Heart right ventricle (tissue), 16 donors: ENCODE results near the gene HIC2. TPM values are rescaled to one million over a fixed set of nuclear protein-coding genes. Genes with fewer than 3 reads are reported as not detected.
"Not testable (repeated sequence)": the region's sequence is repeated elsewhere in the genome, so short reads cannot be mapped to it uniquely, and the experiment has no call there.

Experiments used
- ATAC-seq, 8 donors: fragments of 200-7000 bp; cut with Tn5 transposase; one replicate each; pipeline ENCODE4 v1.9.1; 2020; ENCODE audit warnings: mild to moderate bottlenecking in 8 of 8, moderate library complexity in 8 of 8, moderate number of reproducible peaks in 1 of 8
- DNase-seq, 2 donors: peaks; one replicate each; pipeline ENCODE4 v3.0.0-alpha.2; 2020
- H3K27ac ChIP-seq, 10 donors: fragments of 200-600 bp; sonication (generic) in 2 of 10; one replicate each; pipeline versions ENCODE4 v1.5.0 to v1.8.0; 2020 to 2022; ENCODE audit warnings: mild to moderate bottlenecking in 3 of 10
- H3K27me3 ChIP-seq, 7 donors: fragments of 200-600 bp; one replicate each; pipeline ENCODE4 v1.8.0; 2021 to 2022; ENCODE audit warnings: mild to moderate bottlenecking in 2 of 7
- H3K36me3 ChIP-seq, 9 donors: fragments of 200-600 bp; sonication (generic) in 1 of 9; one replicate each; pipeline versions ENCODE4 v1.5.0 to v1.8.0; 2020 to 2022; ENCODE audit warnings: mild to moderate bottlenecking in 2 of 9
- H3K4me1 ChIP-seq, 9 donors: fragments of 200-600 bp; sonication (generic) in 1 of 9; one replicate each; pipeline versions ENCODE4 v1.5.0 to v1.8.0; 2020 to 2022; ENCODE audit warnings: mild to moderate bottlenecking in 4 of 9
- H3K4me3 ChIP-seq, 10 donors: fragments of 200-600 bp; sonication (generic) in 2 of 10; one replicate each; pipeline versions ENCODE4 v1.5.0 to v1.8.0; 2020 to 2022; ENCODE audit warnings: mild to moderate bottlenecking in 7 of 10, moderate library complexity in 2 of 10
- H3K9me3 ChIP-seq, 11 donors: fragments of 200-600 bp in 10 of 11; sonication (generic) in 2 of 11; one replicate each; pipeline versions ENCODE4 v1.5.0 to v1.8.0; 2013 to 2022; ENCODE audit warnings: mild to moderate bottlenecking in 2 of 11, control low read depth in 1 of 11, moderate library complexity in 1 of 11
- WGBS, 2 donors: extraction: QIAGEN DNeasy Blood & Tissue Kit; methylation state at CpG; one replicate each; pipeline ENCODE4 v1.1.7; 2013; ENCODE audit warnings: inconsistent platforms in 1 of 2; 5-methylcytosine and 5-hydroxymethylcytosine counted together
- intact Hi-C, 10 donors: fragments of 100-400 bp; cut with DNase I; formaldehyde crosslinking; loops; one replicate each; pipeline versions ENCODE4 v1.11.1 to v1.14.2; 2022
- polyA plus RNA-seq, 2 donors: library from polyadenylated mRNA; stranded (reverse); fragments of 200-250 nt; gene quantifications; one replicate each; pipeline ENCODE4 v1.2.3, GENCODE V29; 2013
- total RNA-seq, 10 donors: library from RNA; stranded (reverse); fragmentation: NEBNext Ultra II Directional in 3 of 10; extraction: Animal tissue kit (Norgen Biotek cat#: 25700) in 3 of 10; gene quantifications; one replicate each; pipeline versions ENCODE4 v1.2.1 to v1.2.4, GENCODE V29; 2021 to 2023
- TF ChIP-seq, protein P1 (sequence below), 9 donors: fragments of 200-600 bp; sonication (generic) in 2 of 9; IDR thresholded peaks; one replicate each; pipeline versions ENCODE4 v1.5.0 to v1.8.0; 2021 to 2022; ENCODE audit warnings: antibody characterized with exemption in 9 of 9, mild to moderate bottlenecking in 5 of 9, moderate library complexity in 1 of 9
- donor health status: Arrhythmogenic right ventricular cardiomyopathy.
- donor health status: ischemic (EF 13 %, LVEDD 7.1; RV severe dilation, severe dysfunction).
- donor health status: healthy with polysubstance abuse.
- donor health status: DM: no; HTN: yes; CAD: no.
- donor health status: DM: no; HTN: no; CAD: no.
- donor health status: ischemic (EF 25% LVEDD 6.9; RV normal size, moderate dysfunction).
- donor health status: ischemic (EF 25% LVEDD 5.7; RV mildly dilated, moderate dysfunction).
- donor health status: healthy.
- donor health status: DM: yes; HTN: yes; CAD: no.
- donor health status: Ischemic cardiomyopathy.
- donor health status: ischemic (EF 35%, LVEDD 5.7; RV mildly dilated, moderate dysfunction).
- donor health status: nonischemic (EF 11% LVEDD 7.7; RV severe dilation, severe dysfunction).
- donor health status: DM: yes; HTN: yes; CAD: no.
- donor health status: PGD.
- donor health status: ischemic (EF 29% LVEDD 5.4; RV normal size, mild dysfunction).
- donor health status: nonischemic (EF 23%, LVEDD 6.1; RV moderate dilation, normal function).

The HIC2 gene
- total and polyA plus RNA-seq, 12 donors: 0.65 to 2.4 (median 1.8) TPM

DNA sequence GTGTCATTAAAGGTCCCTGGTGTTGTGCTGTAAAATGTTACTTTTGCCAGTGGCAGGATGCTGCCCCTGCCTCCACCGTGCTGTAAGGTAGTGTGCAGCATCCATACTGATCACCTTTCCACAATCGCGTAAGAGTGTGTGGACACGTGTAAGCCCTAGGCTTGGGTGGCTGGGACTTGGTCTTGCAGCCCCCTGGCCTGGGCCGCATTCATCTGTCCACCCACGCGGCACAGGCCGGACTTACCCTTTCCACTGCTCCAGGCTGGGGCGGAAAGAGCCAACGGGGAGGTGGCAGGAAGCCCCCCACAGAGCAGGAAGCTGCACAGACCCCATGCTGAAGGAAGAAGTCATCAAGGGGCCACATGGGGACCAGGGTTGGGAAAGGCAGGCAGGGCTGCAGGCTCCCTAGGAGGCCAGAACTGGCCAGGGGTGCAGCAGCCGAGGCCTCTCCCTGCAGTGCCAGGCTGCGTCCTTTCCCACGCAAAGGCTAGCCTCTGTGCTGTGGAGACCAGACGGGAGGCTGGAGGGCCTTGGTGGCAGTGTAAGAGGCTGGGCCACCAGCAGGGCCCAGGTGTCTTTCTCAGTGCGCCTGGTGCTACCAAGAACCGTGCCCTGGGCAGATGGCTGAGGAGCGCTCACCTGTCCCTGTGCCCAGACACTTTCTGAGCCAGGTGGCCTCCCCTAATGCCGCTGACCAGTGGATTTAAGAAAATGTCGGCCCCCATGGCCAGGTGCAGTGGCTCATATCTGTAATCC is 38.3 kb downstream of the HIC2 start:
- no peaks in the 10 kb centered on the region for H3K36me3 ChIP-seq
- H3K4me3 ChIP-seq: no peak overlapping the region
- no peaks in the 10 kb centered on the region for H3K4me1 ChIP-seq
- WGBS, 2 donors: 84 to 87% methylated on average over 19 of the region's 19 CpGs
- intact Hi-C loops: no loop called here
- TF ChIP-seq, protein P1, sequence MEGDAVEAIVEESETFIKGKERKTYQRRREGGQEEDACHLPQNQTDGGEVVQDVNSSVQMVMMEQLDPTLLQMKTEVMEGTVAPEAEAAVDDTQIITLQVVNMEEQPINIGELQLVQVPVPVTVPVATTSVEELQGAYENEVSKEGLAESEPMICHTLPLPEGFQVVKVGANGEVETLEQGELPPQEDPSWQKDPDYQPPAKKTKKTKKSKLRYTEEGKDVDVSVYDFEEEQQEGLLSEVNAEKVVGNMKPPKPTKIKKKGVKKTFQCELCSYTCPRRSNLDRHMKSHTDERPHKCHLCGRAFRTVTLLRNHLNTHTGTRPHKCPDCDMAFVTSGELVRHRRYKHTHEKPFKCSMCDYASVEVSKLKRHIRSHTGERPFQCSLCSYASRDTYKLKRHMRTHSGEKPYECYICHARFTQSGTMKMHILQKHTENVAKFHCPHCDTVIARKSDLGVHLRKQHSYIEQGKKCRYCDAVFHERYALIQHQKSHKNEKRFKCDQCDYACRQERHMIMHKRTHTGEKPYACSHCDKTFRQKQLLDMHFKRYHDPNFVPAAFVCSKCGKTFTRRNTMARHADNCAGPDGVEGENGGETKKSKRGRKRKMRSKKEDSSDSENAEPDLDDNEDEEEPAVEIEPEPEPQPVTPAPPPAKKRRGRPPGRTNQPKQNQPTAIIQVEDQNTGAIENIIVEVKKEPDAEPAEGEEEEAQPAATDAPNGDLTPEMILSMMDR (IDR thresholded peaks at IDR 0.05): no peak
- ATAC-seq (peak in 3 of 8 donors; percentile 15 to 53 (median 31)), DNase-seq (no peak)
- H3K27ac ChIP-seq: no peak overlapping the region
- no peaks in the 10 kb centered on the region for H3K27me3 ChIP-seq
- no peaks in the 10 kb centered on the region for H3K9me3 ChIP-seq

DNA sequence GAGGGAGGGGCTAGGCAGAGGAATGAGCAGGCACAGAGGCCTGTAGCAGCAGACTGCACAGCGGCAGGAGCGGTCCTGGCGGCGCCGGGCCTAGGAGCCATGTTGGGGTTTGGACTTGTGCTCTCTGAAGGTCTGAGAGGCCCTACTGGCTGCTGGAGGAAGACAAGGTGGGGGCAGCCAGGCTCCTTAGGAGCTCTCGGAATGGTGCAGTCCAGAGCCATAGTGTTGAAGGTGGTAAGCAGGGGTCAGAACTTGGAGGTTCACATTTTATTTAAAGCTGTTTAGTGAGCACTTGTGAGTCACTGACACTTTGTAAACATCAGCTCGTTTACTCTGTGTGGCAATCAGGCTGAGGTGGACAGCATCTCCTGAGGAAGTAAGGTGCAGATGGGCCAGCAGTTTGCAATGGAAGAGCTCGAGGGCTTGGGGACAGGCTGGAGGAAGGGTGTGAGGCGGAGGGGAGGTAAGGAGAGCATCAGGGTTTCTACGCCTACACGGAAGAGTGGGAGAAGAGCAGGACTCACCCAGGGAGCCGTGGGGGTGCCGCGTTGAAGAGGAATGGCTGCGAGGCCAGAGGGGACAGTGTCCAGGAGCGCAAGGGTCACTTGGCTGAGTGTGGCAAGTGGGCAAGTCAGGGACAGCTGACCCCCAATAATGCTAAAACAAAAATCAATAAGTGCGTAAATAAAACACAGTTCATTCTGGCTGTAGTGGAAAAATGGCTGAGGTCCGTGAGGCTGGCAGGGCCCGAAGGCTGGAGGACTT is 40.0 kb downstream of the HIC2 start:
- no peak overlapping the region for H3K27ac ChIP-seq
- H3K4me1 ChIP-seq: no peaks in the 10 kb centered on the region
- TF ChIP-seq, protein P1 (IDR thresholded peaks at IDR 0.05): no peak
- H3K36me3 ChIP-seq: no peaks in the 10 kb centered on the region
- H3K9me3 ChIP-seq: no peaks in the 10 kb centered on the region
- H3K27me3 ChIP-seq: no peaks in the 10 kb centered on the region
- intact Hi-C loops: no loop called here
- DNase-seq (no peak), ATAC-seq (peak in 1 of 8 donors; percentile 33)
- WGBS, 2 donors: 85 to 89% methylated on average over 19 of the region's 19 CpGs
- H3K4me3 ChIP-seq: no peak overlapping the region

DNA sequence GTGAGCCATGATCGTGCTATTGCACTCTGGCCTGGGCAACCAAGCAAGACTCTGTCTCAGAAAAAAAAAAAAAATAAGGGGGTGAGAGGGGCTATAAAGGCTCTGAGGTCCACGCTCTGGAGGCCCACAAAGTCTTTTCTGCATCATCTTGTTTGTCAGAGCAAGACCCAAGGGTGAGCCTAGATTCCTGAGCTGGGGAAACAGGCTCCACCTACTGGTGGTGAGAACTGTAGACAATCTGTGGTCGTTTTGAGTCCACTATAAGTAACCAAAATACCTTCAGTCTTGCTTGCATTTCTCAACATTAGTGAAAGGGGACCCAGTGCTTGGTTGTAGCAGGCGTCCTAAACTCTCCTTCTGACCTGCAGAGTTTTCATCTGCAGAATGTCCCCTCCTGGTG is 45.5 kb downstream of the HIC2 start:
- DNase-seq, H3K9me3 ChIP-seq, H3K4me1 ChIP-seq, H3K27ac ChIP-seq, H3K36me3 ChIP-seq, H3K27me3 ChIP-seq, intact Hi-C loops, H3K4me3 ChIP-seq: not testable (repeated sequence)
- peak in 7 of 8 donors; percentile 12 to 55 (median 47) for ATAC-seq
- 79 to 100% methylated on average over 1 of the region's 4 CpGs for WGBS, 2 donors

DNA sequence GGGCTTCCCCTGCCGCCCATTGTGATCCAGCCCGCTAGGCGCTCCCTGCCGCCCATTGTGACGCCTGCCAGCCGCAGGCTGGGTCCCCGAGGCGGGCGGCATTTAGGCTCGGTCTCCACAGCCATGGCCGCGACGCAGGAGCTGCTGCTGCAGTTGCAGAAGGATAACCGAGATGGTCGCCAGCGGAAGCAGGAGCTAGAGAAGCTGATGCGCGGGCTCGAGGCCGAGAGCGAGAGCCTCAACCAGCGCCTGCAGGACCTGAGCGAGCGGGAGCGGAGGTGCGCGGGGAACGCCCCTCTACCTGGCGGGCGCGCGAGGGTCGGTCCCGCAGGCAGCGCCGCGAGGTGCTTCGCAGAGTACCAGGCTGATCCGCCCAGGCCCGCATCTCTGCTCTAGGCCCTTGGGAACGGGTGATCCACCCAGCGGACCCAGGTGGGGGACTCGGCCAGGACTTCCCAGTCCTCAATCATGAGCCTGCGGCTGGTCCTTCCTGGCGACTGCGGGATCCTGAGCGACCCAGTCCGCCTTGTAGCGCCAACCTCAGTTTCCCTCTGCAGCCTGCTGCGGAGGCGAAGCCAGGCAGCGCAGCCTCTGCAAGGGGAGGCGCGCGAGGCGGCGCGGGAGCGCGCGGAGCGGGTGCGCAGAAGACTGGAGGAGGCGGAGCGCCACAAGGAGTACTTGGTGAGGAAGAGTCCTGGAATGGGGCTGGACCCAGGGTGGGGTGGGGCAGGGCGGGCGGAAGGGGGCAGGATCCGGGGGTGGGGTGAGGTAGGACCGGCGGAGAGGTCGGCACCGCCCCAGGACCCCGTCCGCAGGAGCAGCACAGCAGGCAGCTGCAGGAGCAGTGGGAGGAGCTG is 50.4 kb downstream of the HIC2 start, which contains the start of gene TMEM191C:
TMEM191C (plus strand) TSS at position 51 of the 857 bp plus-strand sequence; CDS start at position 124, 73 bp downstream.
- peak within 1 kb of the TSS in 1 of 10 donors; percentile 20 for H3K27ac ChIP-seq
- WGBS, 2 donors: 0% methylated on average over 9 of the region's 74 CpGs; no CpG with 5 or more reads in 1 of the 2 donors
- intact Hi-C loops, H3K27me3 ChIP-seq, DNase-seq, H3K4me1 ChIP-seq, H3K36me3 ChIP-seq, H3K9me3 ChIP-seq: not testable (repeated sequence)
- H3K4me3 ChIP-seq: peak within 1 kb of the TSS in 9 of 10 donors; percentile 25 to 52 (median 47)
- peak in 5 of 8 donors; percentile 41 to 63 (median 53) for ATAC-seq

DNA sequence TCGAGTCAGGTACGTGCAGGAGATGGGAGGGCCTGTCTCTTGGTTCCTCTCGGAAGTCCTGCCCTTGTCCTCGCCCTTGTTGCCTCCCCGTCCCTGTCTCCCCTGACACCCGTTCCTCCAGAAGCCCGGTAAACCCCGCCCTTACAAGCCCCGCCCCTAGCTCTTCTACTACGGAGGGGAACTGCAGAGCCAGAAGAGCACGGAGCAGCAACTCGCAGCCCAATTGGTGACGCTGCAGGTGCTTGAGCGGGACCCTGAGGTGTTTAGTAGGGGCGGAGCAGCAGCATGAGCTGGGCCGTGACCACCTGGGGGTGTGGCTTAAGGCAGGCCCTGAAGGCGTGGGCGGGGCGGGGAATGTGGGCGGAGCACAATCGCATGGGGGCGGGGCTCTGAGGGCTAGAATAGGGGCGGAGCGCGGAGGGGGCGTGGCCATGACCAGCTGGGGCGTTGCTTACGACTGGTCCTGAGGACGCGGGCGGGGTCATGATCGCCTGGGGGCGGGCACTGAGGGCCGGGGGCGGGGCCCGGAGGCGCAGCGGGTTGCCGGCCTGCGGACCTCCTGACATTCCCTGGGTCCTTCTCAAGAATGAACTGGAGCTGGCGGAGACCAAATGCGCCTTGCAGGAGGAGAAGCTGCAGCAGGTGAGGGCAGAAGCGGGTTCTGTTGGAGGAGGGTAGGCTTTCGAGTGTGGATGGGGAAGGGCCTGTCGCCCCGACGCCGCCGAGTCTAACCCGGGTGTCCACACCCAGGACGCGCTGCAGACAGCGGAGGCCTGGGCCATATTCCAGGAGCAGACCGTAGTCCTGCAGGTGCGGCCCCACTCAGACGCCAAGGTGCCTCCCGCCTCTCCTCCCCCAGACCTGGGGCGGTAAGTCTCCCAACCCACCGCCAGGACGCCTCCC is 51.3 kb downstream of the HIC2 start:
- H3K27me3 ChIP-seq, H3K9me3 ChIP-seq, intact Hi-C loops, H3K4me1 ChIP-seq, H3K36me3 ChIP-seq: not testable (repeated sequence)
- H3K4me3 ChIP-seq: peak overlapping the region in 9 of 10 donors; percentile 25 to 52 (median 47)
- DNase-seq: peak; percentile 87 to 91
- H3K27ac ChIP-seq: peak overlapping the region in 1 of 10 donors; percentile 20
- 2 to 3% methylated on average over 5 to 15 of the region's 60 CpGs for WGBS, 2 donors
- peak; percentile 97 to 99 (median 98) for ATAC-seq

DNA sequence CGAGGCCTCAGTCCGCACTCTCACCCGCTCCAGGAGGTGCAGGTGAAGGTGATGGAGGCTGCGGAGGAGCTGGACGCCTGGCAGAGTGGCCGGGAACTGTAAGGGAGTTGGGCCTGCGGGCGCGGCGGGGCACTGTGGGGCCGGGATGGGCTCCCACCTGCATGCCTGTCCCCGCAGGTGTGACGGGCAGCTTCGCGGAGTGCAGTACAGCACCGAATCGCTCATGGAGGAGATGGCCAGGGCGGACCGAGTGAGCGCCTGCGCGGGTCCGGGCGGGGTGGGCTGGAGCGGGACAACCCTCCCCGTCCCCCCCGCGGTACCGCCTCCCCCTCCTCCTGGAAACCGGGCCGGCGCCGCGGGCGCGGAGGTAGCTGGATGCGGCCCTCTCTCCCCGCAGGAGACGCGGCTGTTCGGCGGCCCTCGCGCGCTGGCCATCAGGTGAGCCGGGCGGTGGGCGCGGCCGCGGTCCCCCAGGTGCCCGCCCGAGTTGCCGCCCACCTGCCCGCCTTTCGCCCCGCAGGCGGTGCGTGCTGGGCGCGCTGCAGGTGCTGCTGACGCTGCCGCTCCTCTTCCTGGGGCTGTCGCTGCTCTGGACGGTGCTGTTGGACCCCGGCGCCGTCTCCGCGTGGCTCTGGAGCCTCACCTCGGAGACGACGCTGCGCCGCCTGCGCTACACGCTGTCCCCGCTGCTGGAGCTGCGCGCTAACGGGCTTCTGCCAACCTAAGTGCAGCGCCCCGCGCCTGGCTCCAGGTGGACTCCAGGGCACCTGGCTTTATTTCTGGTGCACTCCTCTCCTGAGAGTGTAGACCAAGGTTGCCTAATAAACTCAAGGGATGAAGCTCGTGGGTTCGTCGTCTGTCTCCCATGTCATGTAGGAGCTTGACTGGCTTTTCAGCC is 52.2 kb downstream of the HIC2 start:
- intact Hi-C loops, H3K27me3 ChIP-seq: not testable (repeated sequence)

DNA sequence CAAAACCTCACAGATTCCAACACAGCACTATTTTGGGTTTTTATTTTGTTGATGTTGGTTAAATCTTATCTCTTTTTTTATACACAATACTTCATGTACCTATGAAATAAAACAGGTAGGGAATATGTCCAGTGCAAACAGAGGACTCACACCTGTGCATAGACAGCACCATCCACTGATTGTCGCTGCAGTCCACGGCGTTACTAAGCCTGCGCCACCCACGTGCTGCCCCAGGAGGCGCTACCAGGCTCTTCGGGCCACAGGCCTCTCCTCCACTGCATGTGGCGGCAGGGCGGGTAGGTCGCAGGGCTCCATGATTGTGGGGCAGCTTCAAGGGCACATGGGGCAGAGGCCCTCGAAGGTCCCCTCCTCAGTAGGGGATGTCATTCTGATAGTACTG is 55.8 kb downstream of the HIC2 start:
- H3K27ac ChIP-seq, H3K27me3 ChIP-seq, ATAC-seq, H3K4me1 ChIP-seq, intact Hi-C loops, H3K36me3 ChIP-seq, H3K9me3 ChIP-seq, H3K4me3 ChIP-seq, DNase-seq: not testable (repeated sequence)
- WGBS, 2 donors: no CpG with 5 or more reads among the region's 11 CpGs

More for the DNA sequence above, 52.2 kb downstream of the HIC2 start:
- H3K4me3 ChIP-seq, H3K4me1 ChIP-seq, H3K27ac ChIP-seq, H3K9me3 ChIP-seq, DNase-seq, H3K36me3 ChIP-seq: not testable (repeated sequence)
- peak in 1 of 8 donors; percentile 2 for ATAC-seq
- 19 to 26% methylated on average over 37 to 43 of the region's 87 CpGs for WGBS, 2 donors
